A673 (cell line): ENCODE measurements around the gene VIPR1. TPM values are rescaled to one million over a fixed set of nuclear protein-coding genes. Genes with fewer than 3 reads are reported as not detected.

Experiments
- BruUV-seq: library from RNA; stranded (reverse); fragments of 400-500 nt; replicated peaks from 2 replicates; lab custom pipeline; 2021; lab: Mats Ljungman, UMichigan
- CTCF ChIA-PET: fragments of 300-600 bp; sonication (Branson Sonifier 250); formaldehyde crosslinking; loops from one replicate; lab custom pipeline; 2022; ENCODE audit warnings: antibody characterized with exemption; lab: Charles Lee
- POLR2A ChIA-PET: fragments of 300-600 bp; sonication (Branson Sonifier 250); formaldehyde crosslinking; loops from one replicate; lab custom pipeline; 2022; ENCODE audit warnings: antibody characterized with exemption; ENCODE audit not compliant: low non-redundant PET; lab: Charles Lee
- DNase-seq: peaks from one replicate; pipeline ENCODE4 v3.0.0-alpha.2; 2015; ENCODE audit warnings: low spot score
- H3K27ac ChIP-seq: fragments of 200-600 bp; sonication (generic); 2 replicates; pipeline ENCODE4 v1.5.1; 2016; ENCODE audit warnings: mixed run types, low read depth, mild to moderate bottlenecking, mixed read lengths, antibody characterized with exemption, low read length; ENCODE audit not compliant: poor library complexity, severe bottlenecking
- H3K27me3 ChIP-seq: fragments of 200-600 bp; sonication (generic); replicated peaks from 2 replicates; pipeline ENCODE4 v1.6.1; 2017; ENCODE audit warnings: mixed run types, low read depth, mild to moderate bottlenecking, mixed read lengths, antibody characterized with exemption, low read length; ENCODE audit not compliant: insufficient read depth, poor library complexity
- H3K36me3 ChIP-seq: fragments of 200-600 bp; sonication (generic); 2 replicates; pipeline ENCODE4 v1.6.1; 2016; ENCODE audit warnings: mixed run types, mild to moderate bottlenecking, mixed read lengths, antibody characterized with exemption, low read length; ENCODE audit not compliant: insufficient read depth, poor library complexity, severe bottlenecking
- H3K4me1 ChIP-seq: fragments of 200-600 bp; sonication (generic); 2 replicates; pipeline ENCODE4 v1.6.1; 2017; ENCODE audit warnings: mixed run types, mild to moderate bottlenecking, mixed read lengths, antibody characterized with exemption, low read length; ENCODE audit not compliant: insufficient read depth, poor library complexity, severe bottlenecking
- H3K4me3 ChIP-seq: fragments of 200-600 bp; sonication (generic); 2 replicates; pipeline ENCODE4 v1.5.1; 2016; ENCODE audit warnings: low read depth, mixed run types, mild to moderate bottlenecking, mixed read lengths, low read length; ENCODE audit not compliant: poor library complexity, severe bottlenecking
- H3K9me3 ChIP-seq: fragments of 200-600 bp; sonication (generic); 2 replicates; pipeline ENCODE4 v1.6.1; 2016; ENCODE audit warnings: mixed run types, low read depth, mild to moderate bottlenecking, mixed read lengths, antibody characterized with exemption, low read length; ENCODE audit not compliant: poor library complexity, severe bottlenecking
- CTCF ChIP-seq: fragments of 300-800, 200-600 bp; sonication (generic); conservative IDR thresholded peaks from 2 replicates; pipeline ENCODE4 v1.5.1; 2017; ENCODE audit warnings: low read depth, mild to moderate bottlenecking, antibody characterized with exemption, low read length, moderate library complexity, mixed read lengths
- EZH2 ChIP-seq: fragments of 200-600 bp; sonication (generic); IDR thresholded peaks from 2 replicates; pipeline ENCODE4 v1.6.1; 2017; ENCODE audit warnings: borderline replicate concordance, low read depth, mild to moderate bottlenecking, mixed read lengths, antibody characterized with exemption, low read length; ENCODE audit not compliant: poor library complexity, severe bottlenecking
- intact Hi-C: fragments of 100-400 bp; cut with micrococcal nuclease; formaldehyde crosslinking; loops from one replicate; pipeline ENCODE4 v1.10.0; 2022; ENCODE audit not compliant: unreplicated experiment
- total RNA-seq: library from RNA; stranded (reverse); gene quantifications from 2 replicates; pipeline ENCODE4 v1.2.3, GENCODE V29; 2021

VIPR1 gene
- total RNA-seq, 1 experiment from 2014 or later, result 0.26 TPM

GRCh38 chr3:42499478-42499871, 3.0 kb upstream of the VIPR1 start:
- H3K27me3 ChIP-seq, result peaks cover 3% of the 10 kb centered on the region
- ChIA-PET CTCF (no interaction called here), POLR2A (no interaction called here)
- DNase-seq, result no peak
- no peak overlapping the region for H3K4me3 ChIP-seq
- H3K36me3 ChIP-seq, result no peaks in the 10 kb centered on the region
- intact Hi-C loops, result no loop called here
- BruUV-seq, result no TSS peak
- no peaks in the 10 kb centered on the region for H3K9me3 ChIP-seq
- H3K27ac ChIP-seq, result no peak overlapping the region
- TF ChIP-seq CTCF, result no peak
- no peak for TF ChIP-seq EZH2
- H3K4me1 ChIP-seq, result no peaks in the 10 kb centered on the region

- Histone ChIP-seq H3K36me3 (no peaks in the 10 kb centered on the region), H3K27ac (no peak overlapping the region), H3K4me1 (no peaks in the 10 kb centered on the region), H3K27me3 (peaks cover 3% of the 10 kb centered on the region), H3K4me3 (no peak overlapping the region), H3K9me3 (no peaks in the 10 kb centered on the region)
- BruUV-seq, result no TSS peak
- ChIA-PET POLR2A (no interaction called here), CTCF (no interaction called here)
- no peak for DNase-seq
- TF ChIP-seq CTCF (no peak), EZH2 (no peak)
- intact Hi-C loops, result loop anchor here (5.0 kb wide), 1 partner anchor 37 kb away; no protein-coding TSS in a partner anchor
Observed at GRCh38 chr3:42500091-42500490, 2.4 kb upstream of the VIPR1 start.

GRCh38 chr3:42500909-42501308, 1.5 kb upstream of the VIPR1 start:
- no peaks in the 10 kb centered on the region for H3K9me3 ChIP-seq

GRCh38 chr3:42501321-42501680, 1.1 kb upstream of the VIPR1 start:
- TF ChIP-seq CTCF (no peak), EZH2 (no peak)
- ChIA-PET POLR2A (interaction anchor here (0.6 kb wide), 1 partner anchor 133 kb away, joined by 3 read pairs; no protein-coding TSS in a partner anchor), CTCF (no interaction called here)
- intact Hi-C loops, result loop anchor here (5.0 kb wide), 1 partner anchor 36 kb away; no protein-coding TSS in a partner anchor
- H3K4me3 ChIP-seq, result peak overlapping the region; percentile 41
- H3K36me3 ChIP-seq, result no peaks in the 10 kb centered on the region
- H3K9me3 ChIP-seq, result no peaks in the 10 kb centered on the region
- BruUV-seq, result no TSS peak
- DNase-seq, result no peak
- H3K27me3 ChIP-seq, result peaks cover 3% of the 10 kb centered on the region
- H3K4me1 ChIP-seq, result no peaks in the 10 kb centered on the region
- H3K27ac ChIP-seq, result no peak overlapping the region

More at GRCh38 chr3:42500909-42501308, 1.5 kb upstream of the VIPR1 start:
- Histone ChIP-seq H3K4me3 (no peak overlapping the region), H3K27ac (no peak overlapping the region), H3K27me3 (peaks cover 3% of the 10 kb centered on the region), H3K36me3 (no peaks in the 10 kb centered on the region), H3K4me1 (no peaks in the 10 kb centered on the region)
- POLR2A ChIA-PET, result no interaction called here
- no TSS peak for BruUV-seq
- no peak for TF ChIP-seq EZH2
- CTCF ChIA-PET, result no interaction called here
- intact Hi-C loops, result loop anchor here (5.0 kb wide), 1 partner anchor 36 kb away; no protein-coding TSS in a partner anchor
- no peak for DNase-seq
